A549 (cell line): ENCODE results near the gene TBL1X. TPM values are rescaled to one million over a fixed set of nuclear protein-coding genes. Genes with fewer than 3 reads are reported as not detected.

Experiments used
- ATAC-seq, 2 experiments: fragments of 200-7000 bp in 1 of 2; fragments of >200 bp in 1 of 2; cut with Nextera tagmentation in 1 of 2; cut with Tn5 transposase in 1 of 2; 3 replicates each; pipeline versions ENCODE4 v1.8.0 to v1.9.1; 2018 to 2020; ENCODE audit warnings: mild to moderate bottlenecking in 1 of 2, moderate library complexity in 1 of 2
- CTCF ChIA-PET: fragments of 300-600 bp; sonication (Branson Sonifier 250); formaldehyde crosslinking; extraction: SDS; loops from one replicate; lab custom pipeline; 2021; ENCODE audit warnings: antibody characterized with exemption, inconsistent platforms; lab: Yijun Ruan, JAX
- POLR2A ChIA-PET: fragments of 350-600 bp; formaldehyde crosslinking; extraction: SDS; loops from one replicate; lab custom pipeline; 2021; ENCODE audit warnings: antibody characterized with exemption, inconsistent platforms; lab: Yijun Ruan, JAX
- DNase-seq, 2 experiments: peaks; one replicate each; pipeline versions ENCODE4 v3.0.0 to v3.0.0-alpha.2; 2011 to 2016; ENCODE audit warnings: low read depth in 1 of 2, low spot score in 1 of 2
- FAIRE-seq: peaks from 2 replicates; lab custom pipeline; 2011; peaks lifted over from hg19 to GRCh38; lab: Jason Lieb, UNC
- H3K27ac ChIP-seq, 2 experiments: fragments of >200 bp; sonication (Bioruptor Twin); formaldehyde crosslinking; 3 replicates each; pipeline ENCODE4 v1.5.1; 2016 to 2017
- H3K4me1 ChIP-seq: fragments of >200 bp; sonication (Bioruptor Twin); formaldehyde crosslinking; 3 replicates; pipeline ENCODE4 v1.6.1; 2016
- H3K4me2 ChIP-seq: fragments of >200 bp; sonication (Bioruptor Twin); formaldehyde crosslinking; 3 replicates; pipeline ENCODE4 v1.6.1; 2016
- H3K4me3 ChIP-seq: fragments of >200 bp; sonication (Bioruptor Twin); formaldehyde crosslinking; 3 replicates; pipeline ENCODE4 v1.5.1; 2016
- H3K9me3 ChIP-seq: fragments of >200 bp; sonication (Bioruptor Twin); formaldehyde crosslinking; 3 replicates; pipeline ENCODE4 v1.6.1; 2016
- ATOH8 ChIP-seq: fragments of 250-450 bp; sonication (Bioruptor Pico); IDR thresholded peaks from 2 replicates; pipeline ENCODE4 v1.5.0; 2020; ENCODE audit warnings: low read depth, mild to moderate bottlenecking, moderate library complexity
- CBX2 ChIP-seq: fragments of 200-600 bp; sonication (generic); IDR thresholded peaks from 2 replicates; pipeline ENCODE4 v1.6.1; 2016; ENCODE audit warnings: low read depth, mild to moderate bottlenecking, borderline replicate concordance
- CBX8 ChIP-seq: fragments of 200-600 bp; sonication (generic); IDR thresholded peaks from 2 replicates; pipeline ENCODE4 v1.6.1; 2016
- EP300 ChIP-seq, 2 experiments: fragments of >200 bp; sonication (Bioruptor Twin); formaldehyde crosslinking; IDR thresholded peaks; 2 replicates in 1 of 2; 3 replicates in 1 of 2; pipeline ENCODE4 v1.6.1; 2016 to 2017
- ESRRA ChIP-seq: fragments of 150-350 bp; IDR thresholded peaks from 2 replicates; pipeline ENCODE4 v1.6.1; 2014; ENCODE audit warnings: mild to moderate bottlenecking, low read length, borderline replicate concordance
- FOSB ChIP-seq: fragments of 250-450 bp; sonication (Bioruptor Pico); IDR thresholded peaks from 2 replicates; pipeline ENCODE4 v1.5.0; 2020; ENCODE audit warnings: mild to moderate bottlenecking, moderate library complexity
- FOSL2 ChIP-seq, 2 experiments: fragments of 450-650 bp in 1 of 2; fragments of >200 bp in 1 of 2; sonication (Bioruptor Twin) in 1 of 2; formaldehyde crosslinking; IDR thresholded peaks; 2 replicates each; pipeline versions ENCODE4 v1.5.0 to v1.6.1; 2016 to 2020; ENCODE audit warnings: mild to moderate bottlenecking in 1 of 2, moderate library complexity in 1 of 2
- HES2 ChIP-seq: fragments of >200 bp; sonication (Bioruptor Twin); formaldehyde crosslinking; IDR thresholded peaks from 2 replicates; pipeline ENCODE4 v1.6.1; 2016
- HOXB13 ChIP-seq: fragments of 250-450 bp; sonication (Bioruptor Pico); IDR thresholded peaks from 2 replicates; pipeline ENCODE4 v1.5.0; 2020; ENCODE audit warnings: low read depth, mild to moderate bottlenecking, moderate library complexity
- HOXB5 ChIP-seq: fragments of 250-450 bp; sonication (Bioruptor Pico); IDR thresholded peaks from 2 replicates; pipeline ENCODE4 v1.5.0; 2020; ENCODE audit warnings: mild to moderate bottlenecking, moderate library complexity
- JUN ChIP-seq, 2 experiments: fragments of >200 bp; sonication (Bioruptor Twin); formaldehyde crosslinking; IDR thresholded peaks; 2 replicates in 1 of 2; 3 replicates in 1 of 2; pipeline ENCODE4 v1.6.1; 2016 to 2017
- JUNB ChIP-seq: fragments of >200 bp; sonication (Bioruptor Twin); formaldehyde crosslinking; IDR thresholded peaks from 2 replicates; pipeline ENCODE4 v1.6.1; 2016
- KDM1A ChIP-seq: fragments of 200-600 bp; sonication (generic); IDR thresholded peaks from 2 replicates; pipeline ENCODE4 v1.6.1; 2016; ENCODE audit warnings: low read depth, mild to moderate bottlenecking
- MAFK ChIP-seq: fragments of 450-650 bp; IDR thresholded peaks from 2 replicates; pipeline ENCODE4 v1.6.1; 2014; ENCODE audit not compliant: partially characterized antibody
- MAX ChIP-seq: IDR thresholded peaks from 2 replicates; pipeline ENCODE4 v1.6.1; 2012
- MYC ChIP-seq: IDR thresholded peaks from 2 replicates; pipeline ENCODE4 v1.6.1; 2012; ENCODE audit warnings: mild to moderate bottlenecking, inconsistent platforms, low read length, improper control_type of control experiment, borderline replicate concordance
- NR3C1 ChIP-seq: fragments of >200 bp; sonication (Bioruptor Twin); formaldehyde crosslinking; IDR thresholded peaks from 3 replicates; pipeline ENCODE4 v1.6.1; 2017
- PHF8 ChIP-seq: fragments of 200-600 bp; sonication (generic); IDR thresholded peaks from 2 replicates; pipeline ENCODE4 v1.6.1; 2016; ENCODE audit warnings: low read depth, mild to moderate bottlenecking, antibody characterized with exemption, moderate library complexity, borderline replicate concordance
- RCOR1 ChIP-seq: fragments of 150-350 bp; IDR thresholded peaks from 2 replicates; pipeline ENCODE4 v1.6.1; 2014; ENCODE audit warnings: antibody characterized with exemption, low read length, low read depth
- RFX5 ChIP-seq: fragments of 450-650 bp; IDR thresholded peaks from 2 replicates; pipeline ENCODE4 v1.7.1; 2014; ENCODE audit warnings: antibody characterized with exemption, mild to moderate bottlenecking, moderate library complexity
- SMC3 ChIP-seq: fragments of >200 bp; sonication (Bioruptor Twin); formaldehyde crosslinking; IDR thresholded peaks from 3 replicates; pipeline ENCODE4 v1.6.1; 2018; ENCODE audit warnings: inconsistent platforms
- SREBF2 ChIP-seq: fragments of 450-650 bp; IDR thresholded peaks from 2 replicates; pipeline ENCODE4 v1.6.1; 2014; ENCODE audit warnings: mild to moderate bottlenecking, moderate library complexity
- TP53 ChIP-seq: fragments of 250-450 bp; sonication (Bioruptor Pico); IDR thresholded peaks from 2 replicates; pipeline ENCODE4 v1.5.0; 2021; ENCODE audit warnings: mild to moderate bottlenecking, moderate library complexity
- ZC3H11A ChIP-seq: fragments of 450-650 bp; IDR thresholded peaks from 2 replicates; pipeline ENCODE4 v1.6.1; 2014; ENCODE audit warnings: antibody characterized with exemption, mild to moderate bottlenecking
- ZSCAN20 ChIP-seq: fragments of 250-450 bp; sonication (Bioruptor Pico); IDR thresholded peaks from 2 replicates; pipeline ENCODE4 v1.8.0; 2022; ENCODE audit warnings: mild to moderate bottlenecking, moderate library complexity
- WGBS: methylation state at CpG from one replicate; pipeline ENCODE4 v1.1.6; 2017; ENCODE audit errors: missing lambda C conversion rate; 5-methylcytosine and 5-hydroxymethylcytosine counted together
- polyA plus RNA-seq, 4 experiments: library from polyadenylated mRNA; depleted of rRNA in 3 of 4; stranded (reverse); fragments of >200 nt; fragmentation: RNase III in 1 of 4; extraction: RNeasy Plus Mini Kit Qiagen cat#74134 plus additional on column Dnase treatment in 1 of 4; gene quantifications; 2 replicates in 3 of 4; 3 replicates in 1 of 4; pipeline ENCODE4 v1.2.3, GENCODE V29; 2011 to 2017

Gene TBL1X
- polyA plus RNA-seq, 2 of the 4 experiments (the other 2 are of a cell fraction) = 14.6 to 18.0 TPM

GRCh38 chrX:9418262-9418661 is 46.6 kb upstream of the TBL1X start:
- ChIA-PET POLR2A (no interaction called here), CTCF (interaction anchor here (0.7 kb wide), 1 partner anchor 29 kb away, joined by 3 read pairs; no protein-coding TSS in a partner anchor)
- no peak for ATAC-seq
- no peak for FAIRE-seq
- Histone ChIP-seq H3K9me3 (no peaks in the 10 kb centered on the region), H3K4me1 (peaks cover 11% of the 10 kb centered on the region; the same call in 2 of the 3 replicates), H3K4me3 (no peak overlapping the region), H3K27ac (no peak overlapping the region), H3K4me2 (no peak overlapping the region)
- no peak for DNase-seq
- 73% methylated on average over 6 of the region's 6 CpGs for WGBS
- TF ChIP-seq CBX8 (no peak), ZC3H11A (no peak)

- no peaks in the 10 kb centered on the region for H3K9me3 ChIP-seq
- 73% methylated on average over 12 of the region's 14 CpGs for WGBS
- no peak overlapping the region for H3K4me2 ChIP-seq
- peaks cover 11% of the 10 kb centered on the region; the same call in 2 of the 3 replicates for H3K4me1 ChIP-seq
- CTCF ChIA-PET = no interaction called here
- TF ChIP-seq SMC3 (no peak), JUNB (no peak), JUN (IDR thresholded peaks at IDR 0.05) (no peak), HOXB5 (CRISPR knock-in tag) (no peak), MAFK (no peak), KDM1A (no peak), ZSCAN20 (no peak), MYC (no peak), MAX (no peak), ESRRA (no peak), EP300 (IDR thresholded peaks at IDR 0.05) (no peak), RFX5 (no peak)
- H3K27ac ChIP-seq = no peak overlapping the region
- POLR2A ChIA-PET = no interaction called here
- no peak for ATAC-seq
- no peak overlapping the region for H3K4me3 ChIP-seq
- DNase-seq = no peak
- no peak for FAIRE-seq
These were observed 44.3 kb upstream of the TBL1X start for GRCh38 chrX:9420275-9421265.

GRCh38 chrX:9429767-9430166 is 35.1 kb upstream of the TBL1X start:
- DNase-seq (no peak), FAIRE-seq (no peak), ATAC-seq (no peak)
- POLR2A ChIA-PET = no interaction called here
- CTCF ChIA-PET = interaction anchor here (1.0 kb wide), 1 partner anchor 172 kb away, joined by 3 read pairs; no protein-coding TSS in a partner anchor
- no peaks in the 10 kb centered on the region for H3K4me1 ChIP-seq
- H3K27ac ChIP-seq = no peak overlapping the region
- TF ChIP-seq EP300 (IDR thresholded peaks at IDR 0.05) = no peak
- no peak for TF ChIP-seq TP53 (CRISPR knock-in tag)
- no peak for TF ChIP-seq FOSL2 (IDR thresholded peaks at IDR 0.05)
- no peak for TF ChIP-seq FOSL2 (CRISPR knock-in tag; IDR thresholded peaks at IDR 0.05)
- TF ChIP-seq CBX2 = no peak
- TF ChIP-seq ZSCAN20 = no peak
- TF ChIP-seq FOSB (CRISPR knock-in tag) = no peak
- no peak for TF ChIP-seq JUNB
- H3K4me2 ChIP-seq = no peak overlapping the region
- WGBS = 86% methylated on average over 12 of the region's 12 CpGs
- no peaks in the 10 kb centered on the region for H3K9me3 ChIP-seq
- no peak overlapping the region for H3K4me3 ChIP-seq

- CTCF ChIA-PET = no interaction called here
- DNase-seq = no peak
- POLR2A ChIA-PET = no interaction called here
- no peaks in the 10 kb centered on the region for H3K9me3 ChIP-seq
- H3K4me2 ChIP-seq = no peak overlapping the region
- no peaks in the 10 kb centered on the region for H3K4me1 ChIP-seq
- WGBS = 66% methylated on average over 5 of the region's 5 CpGs
- FAIRE-seq = no peak
- no peak overlapping the region for H3K27ac ChIP-seq
- no peak overlapping the region for H3K4me3 ChIP-seq
- ATAC-seq = no peak
- TF ChIP-seq KDM1A (no peak), PHF8 (no peak), MAFK (no peak), ATOH8 (CRISPR knock-in tag) (no peak), RFX5 (no peak), EP300 (IDR thresholded peaks at IDR 0.05) (no peak), HES2 (no peak), ZC3H11A (no peak), SMC3 (no peak), SREBF2 (no peak), NR3C1 (no peak), HOXB13 (no peak), FOSL2 (IDR thresholded peaks at IDR 0.05) (no peak), FOSL2 (CRISPR knock-in tag; IDR thresholded peaks at IDR 0.05) (no peak), RCOR1 (no peak)
These were observed 34.4 kb upstream of the TBL1X start for GRCh38 chrX:9430346-9430921.
